ENCODE measurements around the gene CTTNBP2. TPM values are rescaled to one million over a fixed set of nuclear protein-coding genes. Genes with fewer than 3 reads are reported as not detected.
A peak's percentile ranks its signal among the peaks of the same experiment; 100 is the strongest.

CTTNBP2 gene
- total RNA-seq, 2 donors from 2014 or later = 9.2 to 12.0 TPM

- TF ChIP-seq, protein P1, sequence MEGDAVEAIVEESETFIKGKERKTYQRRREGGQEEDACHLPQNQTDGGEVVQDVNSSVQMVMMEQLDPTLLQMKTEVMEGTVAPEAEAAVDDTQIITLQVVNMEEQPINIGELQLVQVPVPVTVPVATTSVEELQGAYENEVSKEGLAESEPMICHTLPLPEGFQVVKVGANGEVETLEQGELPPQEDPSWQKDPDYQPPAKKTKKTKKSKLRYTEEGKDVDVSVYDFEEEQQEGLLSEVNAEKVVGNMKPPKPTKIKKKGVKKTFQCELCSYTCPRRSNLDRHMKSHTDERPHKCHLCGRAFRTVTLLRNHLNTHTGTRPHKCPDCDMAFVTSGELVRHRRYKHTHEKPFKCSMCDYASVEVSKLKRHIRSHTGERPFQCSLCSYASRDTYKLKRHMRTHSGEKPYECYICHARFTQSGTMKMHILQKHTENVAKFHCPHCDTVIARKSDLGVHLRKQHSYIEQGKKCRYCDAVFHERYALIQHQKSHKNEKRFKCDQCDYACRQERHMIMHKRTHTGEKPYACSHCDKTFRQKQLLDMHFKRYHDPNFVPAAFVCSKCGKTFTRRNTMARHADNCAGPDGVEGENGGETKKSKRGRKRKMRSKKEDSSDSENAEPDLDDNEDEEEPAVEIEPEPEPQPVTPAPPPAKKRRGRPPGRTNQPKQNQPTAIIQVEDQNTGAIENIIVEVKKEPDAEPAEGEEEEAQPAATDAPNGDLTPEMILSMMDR (IDR thresholded peaks at IDR 0.05) = no peak
- peaks cover 0 to 17% of the 10 kb centered on the region in 2 donors for H3K4me1 ChIP-seq (ENCODE audit: control insufficient read depth in 1 of 2, low read depth in 2 of 2)
- no peak overlapping the region for H3K27ac ChIP-seq
- no peaks in the 10 kb centered on the region for H3K36me3 ChIP-seq
- H3K27me3 ChIP-seq (replicated peaks; ENCODE audit: insufficient read depth) = no peaks in the 10 kb centered on the region
- ATAC-seq (ENCODE audit: insufficient number of reproducible peaks, low FRiP score, low read depth) (no peak), DNase-seq (ENCODE audit: low spot score) (no peak)
- H3K4me3 ChIP-seq = no peak overlapping the region
- no peaks in the 10 kb centered on the region for H3K9me3 ChIP-seq
These were observed 2.3 kb upstream of the CTTNBP2 start for GRCh38 chr7:117875566-117875965.

- H3K4me3 ChIP-seq = peak overlapping the region; percentile 95
- TF ChIP-seq, protein P1 (IDR thresholded peaks at IDR 0.05) = no peak
These were observed 1.0 kb upstream of the CTTNBP2 start for GRCh38 chr7:117874191-117874700.

GRCh38 chr7:117872561-117873309, 506 bp downstream of the CTTNBP2 start:
- Histone ChIP-seq H3K27ac (peak overlapping the region in 1 of 2 donors; percentile 43), H3K4me1 (ENCODE audit: control insufficient read depth in 1 of 2, low read depth in 2 of 2) (peaks cover 0 to 21% of the 10 kb centered on the region in 2 donors)
- no peak for DNase-seq (ENCODE audit: low spot score)

More at GRCh38 chr7:117874191-117874700, 1.0 kb upstream of the CTTNBP2 start:
- ATAC-seq (ENCODE audit: insufficient number of reproducible peaks, low FRiP score, low read depth) (no peak), DNase-seq (ENCODE audit: low spot score) (no peak)
- H3K4me1 ChIP-seq (ENCODE audit: control insufficient read depth in 1 of 2, low read depth in 2 of 2) = peaks cover 0 to 21% of the 10 kb centered on the region in 2 donors
- no peaks in the 10 kb centered on the region for H3K36me3 ChIP-seq
- H3K9me3 ChIP-seq = no peaks in the 10 kb centered on the region
- H3K27me3 ChIP-seq (replicated peaks; ENCODE audit: insufficient read depth) = no peaks in the 10 kb centered on the region
- no peak overlapping the region for H3K27ac ChIP-seq

GRCh38 chr7:117871778-117872538, 1.3 kb downstream of the CTTNBP2 start:
- TF ChIP-seq, protein P1 (IDR thresholded peaks at IDR 0.05) = no peak
- ATAC-seq (ENCODE audit: insufficient number of reproducible peaks, low FRiP score, low read depth) (no peak), DNase-seq (ENCODE audit: low spot score) (no peak)
- no peaks in the 10 kb centered on the region for H3K36me3 ChIP-seq
- peak overlapping the region in 1 of 2 donors; percentile 43 for H3K27ac ChIP-seq
- peak overlapping the region; percentile 95 for H3K4me3 ChIP-seq
- peaks cover 0 to 21% of the 10 kb centered on the region in 2 donors for H3K4me1 ChIP-seq (ENCODE audit: control insufficient read depth in 1 of 2, low read depth in 2 of 2)
- no peaks in the 10 kb centered on the region for H3K27me3 ChIP-seq (replicated peaks; ENCODE audit: insufficient read depth)
- no peaks in the 10 kb centered on the region for H3K9me3 ChIP-seq

More at GRCh38 chr7:117872561-117873309, 506 bp downstream of the CTTNBP2 start:
- no peak for ATAC-seq (ENCODE audit: insufficient number of reproducible peaks, low FRiP score, low read depth)
- H3K4me3 ChIP-seq = peak overlapping the region; percentile 95
- no peaks in the 10 kb centered on the region for H3K9me3 ChIP-seq
- no peaks in the 10 kb centered on the region for H3K27me3 ChIP-seq (replicated peaks; ENCODE audit: insufficient read depth)
- H3K36me3 ChIP-seq = no peaks in the 10 kb centered on the region
- TF ChIP-seq, protein P1 (IDR thresholded peaks at IDR 0.05) = no peak

GRCh38 chr7:117871401-117871777, 1.9 kb downstream of the CTTNBP2 start:
- no peak overlapping the region for H3K4me3 ChIP-seq
- ATAC-seq (ENCODE audit: insufficient number of reproducible peaks, low FRiP score, low read depth) = no peak
- peaks cover 0 to 21% of the 10 kb centered on the region in 2 donors for H3K4me1 ChIP-seq (ENCODE audit: control insufficient read depth in 1 of 2, low read depth in 2 of 2)
- no peaks in the 10 kb centered on the region for H3K36me3 ChIP-seq
- no peaks in the 10 kb centered on the region for H3K27me3 ChIP-seq (replicated peaks; ENCODE audit: insufficient read depth)
- no peaks in the 10 kb centered on the region for H3K9me3 ChIP-seq
- TF ChIP-seq, protein P1 (IDR thresholded peaks at IDR 0.05) = no peak
- no peak overlapping the region for H3K27ac ChIP-seq
- no peak for DNase-seq (ENCODE audit: low spot score)
